NT2/D1 (cell line): ENCODE results near the gene REPIN1.

Experiments
- DNase-seq: peaks from one replicate; pipeline ENCODE4 v3.0.0-alpha.2; 2011; ENCODE audit warnings: low read depth, low spot score
- H3K27me3 ChIP-seq: 2 replicates; pipeline ENCODE4 v1.6.0; 2011; ENCODE audit warnings: mild to moderate bottlenecking; ENCODE audit not compliant: insufficient read length, insufficient read depth
- H3K36me3 ChIP-seq: 2 replicates; pipeline ENCODE4 v1.6.1; 2011; ENCODE audit warnings: mild to moderate bottlenecking, low read length, mixed read lengths; ENCODE audit not compliant: insufficient read depth, insufficient read length
- H3K4me1 ChIP-seq: 2 replicates; pipeline ENCODE4 v1.5.1; 2011; ENCODE audit not compliant: insufficient read depth, insufficient read length
- H3K4me3 ChIP-seq: 2 replicates; pipeline ENCODE4 v1.5.1; 2011; ENCODE audit warnings: low read depth; ENCODE audit not compliant: insufficient read length
- H3K9ac ChIP-seq: 2 replicates; pipeline ENCODE4 v1.6.0; 2011; ENCODE audit warnings: low read depth; ENCODE audit not compliant: insufficient read length
- H3K9me3 ChIP-seq: 2 replicates; pipeline ENCODE4 v1.5.1; 2011; ENCODE audit warnings: mild to moderate bottlenecking, low read length; ENCODE audit not compliant: insufficient read depth
- SUZ12 ChIP-seq: IDR thresholded peaks from 2 replicates; pipeline ENCODE4 v1.6.1; 2011; ENCODE audit not compliant: insufficient read length, insufficient read depth; ENCODE audit errors: extremely low read depth
- YY1 ChIP-seq: IDR thresholded peaks from 2 replicates; pipeline ENCODE4 v1.6.1; 2011; ENCODE audit not compliant: insufficient read length, insufficient read depth
- ZNF274 ChIP-seq: IDR thresholded peaks from 2 replicates; pipeline ENCODE4 v1.6.1; 2011; ENCODE audit warnings: mild to moderate bottlenecking, low read depth, low read length

The REPIN1 gene

GRCh38 chr7:150406312-150406566 lies 37.6 kb downstream of the REPIN1 start:
- TF ChIP-seq ZNF274 (no peak), SUZ12 (no peak), YY1 (no peak)
- peak overlapping the region; percentile 68 for H3K4me3 ChIP-seq
- H3K4me1 ChIP-seq = peaks cover 16% of the 10 kb centered on the region
- peaks cover 15% of the 10 kb centered on the region for H3K36me3 ChIP-seq
- H3K9ac ChIP-seq = peak overlapping the region; percentile 81
- no peaks in the 10 kb centered on the region for H3K9me3 ChIP-seq
- no peaks in the 10 kb centered on the region for H3K27me3 ChIP-seq
- DNase-seq = no peak

- no peaks in the 10 kb centered on the region for H3K27me3 ChIP-seq
- DNase-seq = no peak
- H3K9ac ChIP-seq = peak overlapping the region; percentile 81
- peaks cover 15% of the 10 kb centered on the region for H3K4me1 ChIP-seq
- H3K4me3 ChIP-seq = peak overlapping the region; percentile 68
- H3K9me3 ChIP-seq = no peaks in the 10 kb centered on the region
- peaks cover 18% of the 10 kb centered on the region for H3K36me3 ChIP-seq
- no peak for TF ChIP-seq ZNF274
- no peak for TF ChIP-seq SUZ12
- TF ChIP-seq YY1 = no peak
These were observed 38.2 kb downstream of the REPIN1 start for GRCh38 chr7:150406567-150407421.

- H3K27me3 ChIP-seq = no peaks in the 10 kb centered on the region
- peaks cover 18% of the 10 kb centered on the region for H3K36me3 ChIP-seq
- H3K9me3 ChIP-seq = no peaks in the 10 kb centered on the region
- no peak overlapping the region for H3K4me3 ChIP-seq
- TF ChIP-seq ZNF274 = no peak
- TF ChIP-seq YY1 = no peak
- TF ChIP-seq SUZ12 = no peak
- DNase-seq = no peak
- H3K4me1 ChIP-seq = peaks cover 14% of the 10 kb centered on the region
- no peak overlapping the region for H3K9ac ChIP-seq
These were observed 39.2 kb downstream of the REPIN1 start for GRCh38 chr7:150407588-150408392.

GRCh38 chr7:150408393-150409299 lies 40.0 kb downstream of the REPIN1 start:
- H3K4me3 ChIP-seq = no peak overlapping the region
- peaks cover 18% of the 10 kb centered on the region for H3K36me3 ChIP-seq
- no peak for TF ChIP-seq ZNF274
- H3K9ac ChIP-seq = no peak overlapping the region
- H3K4me1 ChIP-seq = peaks cover 11% of the 10 kb centered on the region
- no peaks in the 10 kb centered on the region for H3K9me3 ChIP-seq
- DNase-seq = no peak
- H3K27me3 ChIP-seq = no peaks in the 10 kb centered on the region

- Histone ChIP-seq H3K27me3 (no peaks in the 10 kb centered on the region), H3K9me3 (no peaks in the 10 kb centered on the region), H3K4me3 (no peak overlapping the region), H3K36me3 (peaks cover 18% of the 10 kb centered on the region), H3K9ac (no peak overlapping the region), H3K4me1 (peaks cover 5% of the 10 kb centered on the region)
- no peak for DNase-seq
- no peak for TF ChIP-seq YY1
These were observed 40.8 kb downstream of the REPIN1 start for GRCh38 chr7:150409300-150410030.

GRCh38 chr7:150410131-150410530 lies 41.5 kb downstream of the REPIN1 start:
- H3K27me3 ChIP-seq = no peaks in the 10 kb centered on the region
- no peaks in the 10 kb centered on the region for H3K9me3 ChIP-seq
- no peak overlapping the region for H3K9ac ChIP-seq
- peaks cover 6% of the 10 kb centered on the region for H3K4me1 ChIP-seq
- TF ChIP-seq SUZ12 = no peak
- TF ChIP-seq YY1 = no peak
- no peak for TF ChIP-seq ZNF274
- H3K36me3 ChIP-seq = peaks cover 18% of the 10 kb centered on the region
- no peak overlapping the region for H3K4me3 ChIP-seq
- DNase-seq = no peak
